ENCODE results near the gene SHLD2.
"Not testable (repeated sequence)": the region's sequence is repeated elsewhere in the genome, so short reads cannot be mapped to it uniquely, and the experiment has no call there.

GRCh38 chr10:87163414-87163813 is 68.4 kb downstream of the SHLD2 start:
- not testable (repeated sequence) for TF ChIP-seq CTCF, POLR2AphosphoS5, POLR2A, EP300 (IDR thresholded peaks at IDR 0.05)

Measured in suprapubic skin (tissue), 4 donors.